Measurements from ENCODE around the gene FBRSL1.
"Not testable (repeated sequence)": the region's sequence is repeated elsewhere in the genome, so short reads cannot be mapped to it uniquely, and the experiment has no call there.

The FBRSL1 gene

DNA sequence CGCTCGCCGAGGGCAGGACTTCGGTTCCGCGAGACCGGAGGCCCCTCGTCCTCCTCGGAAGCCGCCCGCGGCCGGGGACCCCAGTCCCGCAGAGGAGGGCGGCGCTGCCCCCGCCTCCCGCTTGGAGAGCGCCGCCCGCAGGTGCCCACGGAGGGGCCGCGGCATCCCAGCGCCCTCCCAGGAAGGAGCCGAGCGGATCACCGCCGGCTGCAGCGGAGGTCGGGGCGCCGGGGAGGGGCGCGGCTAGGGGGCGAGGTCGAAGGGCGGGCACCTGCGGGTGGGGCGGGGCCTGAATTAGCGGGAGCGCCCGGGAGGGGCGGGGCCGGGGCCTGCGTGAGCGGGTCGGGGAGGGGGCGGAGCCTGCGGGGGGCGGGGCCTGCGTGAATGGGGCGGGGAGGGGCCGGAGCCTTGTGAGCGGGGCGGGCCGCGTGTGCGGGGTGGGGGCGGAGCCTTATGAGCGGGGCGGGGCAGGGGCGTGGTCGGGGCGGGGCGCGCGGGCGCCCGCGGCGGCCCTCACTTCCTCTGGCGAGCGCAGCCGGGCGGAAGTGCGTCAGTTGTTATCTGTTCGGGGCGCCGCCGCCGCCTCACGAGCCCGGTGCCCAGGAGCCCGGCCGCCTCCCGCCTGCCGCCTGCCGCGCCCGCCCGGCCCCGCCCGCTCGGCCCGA lies at the start of gene FBRSL1:
Gene FBRSL1, plus strand, starts transcription at position 550 of the 665 bp plus-strand sequence.
- TF ChIP-seq POLR2A (IDR thresholded peaks at IDR 0.05; ENCODE audit: low read depth, low read length), result peak; percentile 40; the same call in 1 of the 2 replicates
- FAIRE-seq (no peak), DNase-seq (ENCODE audit: insufficient read length, low spot score) (peak; percentile 97)

DNA sequence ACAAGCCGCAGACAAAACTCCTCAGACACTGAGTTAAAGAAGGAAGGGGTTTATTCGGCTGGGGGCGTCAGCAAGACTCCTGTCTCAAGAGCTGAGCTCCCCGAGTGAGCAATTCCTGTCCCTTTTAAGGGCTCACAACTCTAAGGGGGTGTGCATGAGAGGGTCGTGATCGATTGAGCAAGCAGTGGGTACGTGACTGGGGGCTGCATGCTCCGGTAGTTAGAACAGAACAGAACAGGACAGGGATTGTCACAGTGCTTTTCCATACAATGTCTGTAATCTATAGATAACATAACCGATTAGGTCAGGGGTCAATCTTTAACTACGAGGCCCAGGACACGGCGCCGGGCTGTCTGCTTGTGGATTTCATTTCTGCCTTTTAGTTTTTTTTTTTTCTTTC lies 49.5 kb upstream of the FBRSL1 start:
- FAIRE-seq; DNase-seq (ENCODE audit: insufficient read length, low spot score): not testable (repeated sequence)

DNA sequence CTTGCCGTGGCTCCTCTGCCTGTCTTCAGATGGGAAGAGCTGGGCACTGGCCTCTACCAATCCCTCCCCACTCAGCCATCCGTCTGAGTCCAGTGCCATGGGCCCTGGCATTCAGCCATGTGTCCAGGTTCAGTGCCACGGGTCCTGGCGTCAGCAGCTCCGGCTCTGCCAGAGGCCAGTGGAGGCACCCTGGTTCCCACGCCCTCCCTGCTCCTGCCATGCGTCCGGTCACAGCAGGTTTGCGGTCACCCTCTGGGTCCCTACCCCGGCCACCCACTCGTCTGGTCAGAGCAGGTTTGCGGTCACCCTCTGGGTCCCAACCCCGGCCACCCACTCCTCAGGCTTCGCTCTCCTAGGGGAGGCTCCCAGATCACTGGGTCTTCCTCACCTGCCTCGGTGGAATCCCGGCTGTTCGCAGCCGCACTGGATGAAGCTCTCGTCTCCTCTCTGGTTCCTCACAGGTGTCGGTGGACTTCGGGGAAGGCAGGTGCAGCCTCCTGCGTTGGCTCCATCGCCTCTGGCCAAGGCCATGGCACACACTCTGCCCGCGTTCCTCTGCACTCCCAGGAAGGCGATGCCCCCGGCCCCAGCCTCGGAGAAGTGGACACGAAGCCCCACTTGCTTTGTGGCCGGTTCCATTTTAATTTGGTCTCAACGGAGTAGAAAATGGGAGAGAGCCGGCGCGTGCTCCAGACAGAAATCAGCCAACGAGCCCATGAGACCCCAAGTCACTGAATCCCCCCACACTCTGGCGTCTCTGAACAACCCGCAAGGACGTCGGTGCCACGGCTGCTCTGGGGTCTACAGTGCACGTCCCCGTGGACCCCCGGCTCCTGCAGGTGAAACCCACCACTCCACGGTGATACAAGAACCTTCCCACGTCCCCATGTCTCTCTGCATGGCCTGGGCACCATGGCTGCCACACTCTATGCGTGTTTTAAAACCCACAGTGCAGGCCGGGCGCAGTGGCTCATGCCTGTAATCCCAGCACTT lies 47.8 kb upstream of the FBRSL1 start:
- no peak for TF ChIP-seq POLR2A (IDR thresholded peaks at IDR 0.05; ENCODE audit: low read depth, low read length)
- no peak for DNase-seq (ENCODE audit: insufficient read length, low spot score)
- no peak for FAIRE-seq

DNA sequence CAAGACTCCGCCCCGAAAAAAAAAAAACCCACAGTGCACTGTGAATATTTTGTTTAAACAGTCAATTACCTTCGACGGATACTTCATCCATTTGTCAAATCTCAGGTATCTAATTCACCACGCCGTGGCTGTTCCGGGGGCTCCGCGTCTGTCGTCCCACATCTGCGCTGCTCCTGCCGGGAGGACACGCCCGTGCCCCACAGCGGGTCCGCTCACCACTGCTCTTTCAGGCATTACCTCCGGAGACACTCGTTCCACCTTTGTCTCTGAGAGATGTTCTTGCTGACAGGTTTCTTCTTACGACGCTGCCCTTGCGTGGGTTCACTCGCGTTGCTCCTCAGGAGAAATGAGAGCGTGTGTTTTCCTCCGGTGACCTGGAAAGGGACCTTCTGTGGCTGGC lies 46.9 kb upstream of the FBRSL1 start:
- no peak for TF ChIP-seq POLR2A (IDR thresholded peaks at IDR 0.05; ENCODE audit: low read depth, low read length)
- DNase-seq (ENCODE audit: insufficient read length, low spot score) (no peak), FAIRE-seq (no peak)

DNA sequence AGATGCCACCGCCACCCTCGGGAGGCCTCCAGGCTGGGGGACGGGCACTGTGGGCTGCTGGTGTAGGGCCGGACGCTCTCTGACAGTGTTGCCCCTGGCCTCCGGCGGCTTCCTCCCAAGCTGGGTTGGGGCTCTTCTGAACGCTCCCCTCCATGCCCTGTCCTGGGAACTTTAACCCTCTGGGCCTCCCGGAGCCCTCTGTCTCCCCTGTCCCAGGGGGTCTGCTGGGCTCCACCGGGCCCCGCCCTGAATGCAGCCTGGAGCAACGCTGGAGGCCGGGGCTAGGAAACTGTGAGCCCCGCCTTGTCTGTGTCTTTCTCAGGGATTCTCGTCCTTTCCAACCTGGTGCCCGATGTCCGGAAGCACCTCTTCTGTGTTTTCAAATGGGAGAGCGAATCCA lies 45.7 kb upstream of the FBRSL1 start:
- no peak for TF ChIP-seq POLR2A (IDR thresholded peaks at IDR 0.05; ENCODE audit: low read depth, low read length)
- DNase-seq (ENCODE audit: insufficient read length, low spot score), result no peak
- FAIRE-seq, result no peak

DNA sequence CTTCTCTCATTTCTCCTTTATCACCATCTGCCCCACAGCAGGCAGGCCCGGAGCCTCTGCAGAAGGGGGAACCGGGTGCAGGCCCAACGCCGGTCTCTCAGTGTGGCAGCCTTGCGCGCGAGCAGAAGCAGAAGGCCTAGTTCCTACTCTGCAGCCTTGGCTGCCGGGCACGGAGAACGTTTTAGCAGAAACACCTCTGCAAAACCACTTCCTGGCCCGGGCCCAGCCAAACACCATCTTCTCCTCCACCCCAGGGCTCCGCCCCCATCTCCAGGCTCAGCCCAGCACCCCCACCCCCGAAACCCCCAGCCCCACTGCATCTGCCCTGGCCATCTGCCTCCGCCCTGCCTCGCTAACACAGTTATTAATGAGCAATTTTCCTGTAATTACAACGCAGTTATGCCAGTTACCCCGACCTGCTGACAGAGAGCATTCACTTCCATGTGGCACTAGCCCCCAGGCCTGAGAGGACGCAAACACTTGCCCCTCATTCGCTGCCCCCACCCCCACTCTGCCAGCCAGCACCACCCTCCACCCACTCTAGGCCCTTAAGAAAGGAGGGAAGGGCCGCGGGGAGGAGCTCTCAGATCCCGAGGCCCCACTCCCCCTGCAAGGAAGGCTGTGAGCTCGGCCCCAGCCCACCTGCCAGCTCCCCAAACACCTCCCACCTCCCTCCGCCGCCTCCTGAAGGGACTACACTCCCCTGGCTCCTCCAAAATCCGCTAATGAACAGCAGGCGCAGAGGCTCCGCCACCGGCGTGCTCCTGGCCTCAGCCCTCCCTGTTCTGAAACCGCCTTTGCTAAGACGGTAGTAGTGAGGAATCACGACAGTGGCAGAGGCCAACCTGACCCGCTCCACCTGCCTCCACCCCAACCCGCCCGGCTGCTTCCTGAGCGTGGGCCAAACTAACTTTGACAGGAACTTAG lies 44.7 kb upstream of the FBRSL1 start:
- no peak for TF ChIP-seq POLR2A (IDR thresholded peaks at IDR 0.05; ENCODE audit: low read depth, low read length)
- DNase-seq (ENCODE audit: insufficient read length, low spot score) (no peak), FAIRE-seq (no peak)

DNA sequence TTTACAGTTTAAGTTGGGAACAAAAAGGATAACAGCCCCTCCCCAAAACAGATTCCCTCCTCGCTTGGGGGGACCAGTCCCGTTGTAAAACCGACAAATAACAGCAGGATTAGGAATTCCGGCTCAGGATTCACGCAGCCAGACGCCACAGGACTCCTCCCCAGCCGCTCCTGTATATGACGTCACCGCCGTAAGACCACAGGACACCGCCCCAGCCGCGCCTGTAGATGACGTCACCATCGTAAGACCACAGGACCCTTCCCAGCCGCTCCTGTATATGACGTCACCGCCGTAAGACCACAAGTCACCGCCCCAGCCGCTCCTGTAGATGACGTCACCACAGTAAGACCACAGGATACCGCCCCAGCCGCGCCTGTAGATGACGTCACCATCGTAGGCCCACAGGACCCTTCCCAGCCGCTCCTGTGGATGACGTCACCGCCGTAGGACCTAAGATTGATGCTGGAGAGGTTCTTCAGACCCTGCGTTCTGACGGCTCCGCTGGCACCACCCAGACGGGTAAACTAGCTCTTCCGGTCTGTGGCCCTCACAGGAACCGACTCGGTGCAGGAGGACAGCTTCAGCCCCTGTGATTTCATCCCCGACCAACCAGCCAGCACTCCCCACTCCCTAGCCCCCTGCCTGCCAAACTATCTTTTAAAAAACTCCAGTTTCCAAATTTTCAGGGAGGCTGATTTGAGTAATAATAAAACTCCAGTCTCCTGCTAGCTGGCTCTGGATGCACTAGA lies 43.9 kb upstream of the FBRSL1 start:
- DNase-seq (ENCODE audit: insufficient read length, low spot score), result peak; percentile 82
- TF ChIP-seq POLR2A (IDR thresholded peaks at IDR 0.05; ENCODE audit: low read depth, low read length), result no peak
- FAIRE-seq, result no peak

DNA sequence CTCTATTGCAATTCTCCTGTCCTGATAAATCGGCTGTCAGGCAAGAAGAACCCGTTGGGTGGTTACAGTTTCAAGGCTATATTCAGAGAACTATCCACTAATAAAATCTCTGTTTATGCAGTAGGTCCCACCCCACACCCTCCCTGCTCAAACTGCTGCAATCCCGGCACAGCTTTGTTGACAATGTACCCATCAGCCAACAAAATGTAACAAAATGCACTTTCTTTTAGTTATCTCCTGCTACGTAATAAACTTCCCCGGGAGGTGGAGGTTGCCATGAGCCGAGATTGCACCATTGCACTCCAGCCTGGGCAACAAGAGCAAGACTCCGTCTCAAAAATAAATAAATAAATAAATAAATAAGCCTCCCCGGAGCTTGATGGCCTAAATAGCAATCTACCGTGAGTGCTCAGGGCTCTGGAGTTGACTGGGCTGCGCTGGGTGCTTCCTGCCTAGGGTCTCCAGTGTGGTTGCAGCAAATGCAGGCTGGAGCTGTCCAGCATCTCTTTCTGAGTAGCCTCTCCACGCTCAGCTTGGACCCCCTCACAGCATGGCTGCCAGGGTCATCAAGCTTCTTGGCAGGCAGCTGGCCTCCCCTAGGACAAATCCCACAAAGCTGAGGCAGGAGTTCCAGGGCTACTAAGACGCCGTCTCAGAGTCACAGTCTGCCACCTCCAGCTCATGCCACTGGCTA lies 43.2 kb upstream of the FBRSL1 start:
- no peak for TF ChIP-seq POLR2A (IDR thresholded peaks at IDR 0.05; ENCODE audit: low read depth, low read length)
- FAIRE-seq (no peak), DNase-seq (ENCODE audit: insufficient read length, low spot score) (no peak)

DNA sequence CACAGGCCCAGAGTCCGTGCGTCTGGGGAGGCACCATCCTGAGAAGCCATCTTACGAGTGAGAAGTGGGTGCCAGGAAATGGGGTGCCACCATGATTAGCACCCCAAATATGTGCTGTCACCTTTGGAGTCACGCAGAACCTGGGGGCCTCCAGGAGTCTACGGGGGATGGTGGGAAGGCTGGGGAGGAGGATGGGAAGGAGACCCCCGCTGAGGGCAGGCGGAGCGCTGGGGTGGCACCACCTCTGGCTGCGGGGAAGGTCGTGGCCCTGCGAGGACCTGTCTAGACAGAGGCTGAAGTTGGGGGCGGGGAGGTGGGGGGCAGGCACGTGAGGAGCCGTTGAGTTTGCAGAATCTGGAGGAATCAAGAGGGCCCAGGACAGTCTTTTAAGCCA lies 42.6 kb upstream of the FBRSL1 start:
- no peak for TF ChIP-seq POLR2A (IDR thresholded peaks at IDR 0.05; ENCODE audit: low read depth, low read length)
- DNase-seq (ENCODE audit: insufficient read length, low spot score), result no peak
- no peak for FAIRE-seq

DNA sequence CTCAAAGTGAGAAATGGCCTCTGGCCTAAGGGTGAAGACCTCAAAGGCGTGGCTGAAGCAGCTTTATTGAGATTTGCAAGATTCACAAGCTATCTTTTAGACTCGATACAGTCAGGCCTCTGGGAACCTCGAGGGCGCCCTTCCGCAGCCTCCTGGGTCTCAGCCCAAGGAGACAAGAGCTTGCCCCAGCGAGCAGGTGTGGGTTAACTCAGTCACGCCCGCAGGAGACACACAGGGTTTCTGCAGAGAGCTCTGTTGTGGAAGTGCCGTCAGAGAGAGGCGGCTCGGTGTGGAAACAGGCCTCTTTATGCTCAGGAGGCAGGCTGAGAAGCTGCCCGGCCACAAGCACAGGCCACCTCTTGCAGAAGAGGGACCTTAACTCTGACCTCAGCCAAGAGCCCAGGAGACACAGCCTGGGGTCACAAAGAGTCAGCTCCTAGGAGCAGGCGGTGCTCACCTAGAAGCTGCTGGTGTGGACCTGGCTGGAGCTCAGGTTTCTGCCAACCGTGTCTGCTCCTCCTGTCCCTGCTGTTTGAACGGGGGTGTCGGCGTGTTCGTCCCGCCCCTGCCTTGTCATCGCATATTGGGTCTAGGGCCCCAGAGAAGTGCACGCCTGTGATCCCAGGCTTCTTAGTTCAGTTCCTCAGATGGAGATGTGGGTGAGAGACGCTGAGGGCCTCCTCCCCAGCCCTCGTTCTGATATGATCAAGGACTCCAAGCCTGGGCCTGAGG lies 42.1 kb upstream of the FBRSL1 start:
- TF ChIP-seq POLR2A (IDR thresholded peaks at IDR 0.05; ENCODE audit: low read depth, low read length), result no peak
- FAIRE-seq (no peak), DNase-seq (ENCODE audit: insufficient read length, low spot score) (no peak)

DNA sequence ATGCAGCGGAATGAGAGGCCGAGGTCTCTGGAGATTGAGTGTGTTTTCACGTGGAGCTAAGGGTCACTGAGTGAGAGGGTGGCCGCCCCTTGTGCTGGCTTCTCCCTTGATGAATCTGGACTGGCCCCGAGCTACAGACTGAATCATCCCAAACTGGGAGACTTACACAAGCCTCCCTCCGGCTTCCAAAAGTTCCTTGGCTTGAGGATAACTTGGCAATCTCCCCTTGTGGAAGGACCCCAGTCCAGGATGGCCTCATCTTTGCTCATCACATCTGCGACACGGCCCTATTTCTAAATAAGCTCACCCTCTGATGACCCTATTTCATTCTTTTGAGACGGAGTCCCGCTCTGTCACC lies 41.5 kb upstream of the FBRSL1 start:
- FAIRE-seq (no peak), DNase-seq (ENCODE audit: insufficient read length, low spot score) (no peak)
- TF ChIP-seq POLR2A (IDR thresholded peaks at IDR 0.05; ENCODE audit: low read depth, low read length), result no peak

All from H54 (cell line).